ENCODE data around the gene DDO. TPM values are rescaled to one million over a fixed set of nuclear protein-coding genes. Genes with fewer than 3 reads are reported as not detected.

DDO gene
- total RNA-seq, 6 donors from 2014 or later = 1.4 to 7.6 (median 3.2) TPM

- Histone ChIP-seq H3K27ac (no peak overlapping the region), H3K27me3 (no peaks in the 10 kb centered on the region), H3K4me3 (no peak overlapping the region), H3K36me3 (no peaks in the 10 kb centered on the region), H3K9me3 (no peaks in the 10 kb centered on the region), H3K4me1 (no peaks in the 10 kb centered on the region)
- WGBS, 2 donors = 84 to 98% methylated on average over 7 to 9 of the region's 9 CpGs
- no peak for DNase-seq
- ATAC-seq (ENCODE audit: low FRiP score in 2 of 2) = no peak
- no peak for TF ChIP-seq EP300 (IDR thresholded peaks at IDR 0.05)
- no peak for TF ChIP-seq POLR2AphosphoS5 (IDR thresholded peaks at IDR 0.05)
- no peak for TF ChIP-seq POLR2A (IDR thresholded peaks at IDR 0.05)
- TF ChIP-seq, protein P1, sequence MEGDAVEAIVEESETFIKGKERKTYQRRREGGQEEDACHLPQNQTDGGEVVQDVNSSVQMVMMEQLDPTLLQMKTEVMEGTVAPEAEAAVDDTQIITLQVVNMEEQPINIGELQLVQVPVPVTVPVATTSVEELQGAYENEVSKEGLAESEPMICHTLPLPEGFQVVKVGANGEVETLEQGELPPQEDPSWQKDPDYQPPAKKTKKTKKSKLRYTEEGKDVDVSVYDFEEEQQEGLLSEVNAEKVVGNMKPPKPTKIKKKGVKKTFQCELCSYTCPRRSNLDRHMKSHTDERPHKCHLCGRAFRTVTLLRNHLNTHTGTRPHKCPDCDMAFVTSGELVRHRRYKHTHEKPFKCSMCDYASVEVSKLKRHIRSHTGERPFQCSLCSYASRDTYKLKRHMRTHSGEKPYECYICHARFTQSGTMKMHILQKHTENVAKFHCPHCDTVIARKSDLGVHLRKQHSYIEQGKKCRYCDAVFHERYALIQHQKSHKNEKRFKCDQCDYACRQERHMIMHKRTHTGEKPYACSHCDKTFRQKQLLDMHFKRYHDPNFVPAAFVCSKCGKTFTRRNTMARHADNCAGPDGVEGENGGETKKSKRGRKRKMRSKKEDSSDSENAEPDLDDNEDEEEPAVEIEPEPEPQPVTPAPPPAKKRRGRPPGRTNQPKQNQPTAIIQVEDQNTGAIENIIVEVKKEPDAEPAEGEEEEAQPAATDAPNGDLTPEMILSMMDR (IDR thresholded peaks at IDR 0.05) = no peak
These were observed 36.8 kb downstream of the DDO start for GRCh38 chr6:110378552-110378951.

- no peaks in the 10 kb centered on the region for H3K27me3 ChIP-seq
- ATAC-seq (ENCODE audit: low FRiP score in 2 of 2) (no peak), DNase-seq (no peak)
- 59 to 63% methylated on average over 4 of the region's 4 CpGs for WGBS, 2 donors
- H3K36me3 ChIP-seq = no peaks in the 10 kb centered on the region
- TF ChIP-seq POLR2AphosphoS5 (IDR thresholded peaks at IDR 0.05) (no peak), EP300 (IDR thresholded peaks at IDR 0.05) (no peak), POLR2A (IDR thresholded peaks at IDR 0.05) (no peak)
- TF ChIP-seq, protein P1 (IDR thresholded peaks at IDR 0.05) = no peak
- no peaks in the 10 kb centered on the region for H3K9me3 ChIP-seq
- H3K4me1 ChIP-seq = no peaks in the 10 kb centered on the region
- no peak overlapping the region for H3K4me3 ChIP-seq
- H3K27ac ChIP-seq = no peak overlapping the region
These were observed 46.3 kb downstream of the DDO start for GRCh38 chr6:110369066-110369465.

DNA sequence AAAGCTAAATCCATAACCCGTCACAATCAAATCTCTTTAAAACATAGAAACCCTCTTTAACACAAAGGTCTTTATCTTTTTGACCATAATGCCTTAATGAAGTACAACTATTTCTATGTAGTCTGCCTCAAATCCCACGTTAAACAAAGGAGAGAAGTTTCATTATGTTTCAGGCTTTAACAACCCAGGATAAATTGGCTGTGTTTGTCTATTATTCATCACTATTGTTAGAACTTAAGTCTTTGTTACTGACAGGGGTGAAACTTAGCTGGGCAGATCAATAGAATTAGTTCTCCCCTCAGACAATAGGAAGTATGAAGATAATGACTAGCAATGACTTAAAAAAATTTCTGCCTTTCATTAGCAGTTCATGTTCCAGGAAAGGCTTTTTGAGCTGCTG, 47.1 kb downstream of the DDO start:
- ATAC-seq (ENCODE audit: low FRiP score in 2 of 2) (no peak), DNase-seq (no peak)
- Histone ChIP-seq H3K36me3 (no peaks in the 10 kb centered on the region), H3K4me3 (no peak overlapping the region), H3K4me1 (no peaks in the 10 kb centered on the region), H3K27me3 (no peaks in the 10 kb centered on the region), H3K9me3 (no peaks in the 10 kb centered on the region), H3K27ac (no peak overlapping the region)
- TF ChIP-seq, protein P1 (IDR thresholded peaks at IDR 0.05) = no peak
- no peak for TF ChIP-seq POLR2A (IDR thresholded peaks at IDR 0.05)
- no peak for TF ChIP-seq EP300 (IDR thresholded peaks at IDR 0.05)
- TF ChIP-seq POLR2AphosphoS5 (IDR thresholded peaks at IDR 0.05) = no peak
- 72 to 79% methylated on average over 2 of the region's 2 CpGs for WGBS, 2 donors

DNA sequence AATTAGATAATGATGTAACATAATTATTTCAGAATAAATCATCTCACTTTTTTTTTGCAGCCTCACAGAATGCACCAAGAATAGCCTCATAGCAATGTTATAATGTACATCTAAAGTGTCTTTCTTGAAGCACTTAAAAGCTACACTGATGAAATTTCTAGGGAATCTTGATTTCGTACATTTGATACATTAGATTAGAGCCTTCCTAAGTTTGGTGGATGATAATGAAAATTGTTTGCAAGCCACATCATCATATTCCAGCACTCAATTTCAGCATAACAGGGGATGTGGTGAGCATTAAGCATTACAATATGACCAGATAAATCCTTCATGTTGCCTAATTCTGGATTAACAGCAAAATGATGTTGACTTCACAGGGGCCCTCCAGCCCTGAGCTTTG, 47.5 kb downstream of the DDO start:
- Histone ChIP-seq H3K27me3 (no peaks in the 10 kb centered on the region), H3K36me3 (no peaks in the 10 kb centered on the region), H3K27ac (no peak overlapping the region), H3K4me1 (no peaks in the 10 kb centered on the region), H3K9me3 (no peaks in the 10 kb centered on the region), H3K4me3 (no peak overlapping the region)
- TF ChIP-seq, protein P1 (IDR thresholded peaks at IDR 0.05) = no peak
- TF ChIP-seq POLR2A (IDR thresholded peaks at IDR 0.05) (no peak), POLR2AphosphoS5 (IDR thresholded peaks at IDR 0.05) (no peak), EP300 (IDR thresholded peaks at IDR 0.05) (no peak)
- WGBS, 2 donors = 77 to 96% methylated on average over 1 of the region's 1 CpG
- ATAC-seq (ENCODE audit: low FRiP score in 2 of 2) (no peak), DNase-seq (no peak)

DNA sequence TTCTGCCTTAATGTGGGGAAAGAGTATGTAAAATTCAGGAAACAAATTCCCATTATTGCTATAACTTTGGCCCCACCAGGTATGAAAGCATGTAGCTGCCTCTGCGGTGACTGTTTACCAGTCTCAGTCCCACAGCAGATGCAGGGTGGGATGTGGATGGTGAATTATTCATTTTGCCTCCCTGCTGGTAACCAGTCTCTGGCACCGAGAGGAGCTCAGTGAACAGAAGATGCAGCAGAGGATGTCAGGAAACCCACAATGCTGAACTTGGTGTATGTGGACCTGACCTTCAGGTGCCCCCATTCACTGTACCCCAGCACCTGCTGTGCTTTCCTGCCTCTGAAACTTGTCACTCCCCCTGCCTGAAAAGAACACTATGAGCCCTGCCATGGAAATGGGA, 48.4 kb downstream of the DDO start:
- Histone ChIP-seq H3K27ac (no peak overlapping the region), H3K4me3 (no peak overlapping the region), H3K36me3 (no peaks in the 10 kb centered on the region), H3K9me3 (no peaks in the 10 kb centered on the region), H3K4me1 (no peaks in the 10 kb centered on the region), H3K27me3 (no peaks in the 10 kb centered on the region)
- ATAC-seq (ENCODE audit: low FRiP score in 2 of 2) (no peak), DNase-seq (no peak)
- 78 to 83% methylated on average over 2 of the region's 2 CpGs for WGBS, 2 donors
- TF ChIP-seq, protein P1 (IDR thresholded peaks at IDR 0.05) = no peak
- TF ChIP-seq EP300 (IDR thresholded peaks at IDR 0.05) (no peak), POLR2A (IDR thresholded peaks at IDR 0.05) (no peak), POLR2AphosphoS5 (IDR thresholded peaks at IDR 0.05) (no peak)

All from upper lobe of left lung (tissue), 6 donors.